ENCODE measurements around the gene GLYR1.

Gene GLYR1

GRCh38 chr16:4801051-4801961, 45.8 kb downstream of the GLYR1 start:
- TF ChIP-seq Cebpa-rat (IDR thresholded peaks at IDR 0.05): no peak
- peak overlapping the region; percentile 69 to 97 (median 85) for H3K4me3 ChIP-seq
- H3K27ac ChIP-seq: peak overlapping the region in 10 of 11 experiments; percentile 23 to 89 (median 81); a peak in 19 of 22 replicates
- H4K20me1 ChIP-seq: peaks cover 0 to 18% (median 5%) of the 10 kb centered on the region in 11 experiments; a peak in 7 of 22 replicates
- H3K36me3 ChIP-seq: peaks cover 32 to 60% (median 53%) of the 10 kb centered on the region in 11 experiments
- H3K4me2 ChIP-seq: peak overlapping the region; percentile 95 to 100 (median 97)
- H3K9me3 ChIP-seq (replicated peaks in 1 of 11): no peaks in the 10 kb centered on the region
- peak overlapping the region; percentile 72 to 86 (median 79) for H3K9ac ChIP-seq
- H3K4me1 ChIP-seq: peaks cover 31 to 56% (median 47%) of the 10 kb centered on the region in 10 experiments
- H3K27me3 ChIP-seq: no peaks in the 10 kb centered on the region

GRCh38 chr16:4800290-4801041, 46.6 kb downstream of the GLYR1 start:
- TF ChIP-seq Cebpa-rat (IDR thresholded peaks at IDR 0.05): peak in 5 of 11 experiments; percentile 31 to 84 (median 75); a peak in 9 of 22 replicates
- Histone ChIP-seq H3K9ac (peak overlapping the region; percentile 72 to 86 (median 79); a peak in 20 of 22 replicates), H3K4me3 (peak overlapping the region; percentile 69 to 97 (median 85)), H3K27ac (peak overlapping the region in 10 of 11 experiments; percentile 36 to 89 (median 81); a peak in 21 of 22 replicates), H3K36me3 (peaks cover 24 to 60% (median 45%) of the 10 kb centered on the region in 11 experiments), H3K4me1 (peaks cover 31 to 64% (median 50%) of the 10 kb centered on the region in 10 experiments), H3K4me2 (peak overlapping the region; percentile 95 to 100 (median 97)), H3K27me3 (no peaks in the 10 kb centered on the region), H3K9me3 (replicated peaks in 1 of 11) (no peaks in the 10 kb centered on the region), H4K20me1 (peaks cover 0 to 21% (median 5%) of the 10 kb centered on the region in 11 experiments; a peak in 7 of 22 replicates)

- Histone ChIP-seq H3K36me3 (peaks cover 12 to 50% (median 33%) of the 10 kb centered on the region in 11 experiments), H3K27ac (peak overlapping the region in 9 of 11 experiments; percentile 62 to 89 (median 81); a peak in 17 of 22 replicates), H4K20me1 (peaks cover 0 to 19% (median 5%) of the 10 kb centered on the region in 11 experiments; a peak in 7 of 22 replicates), H3K27me3 (no peaks in the 10 kb centered on the region), H3K9me3 (replicated peaks in 1 of 11) (no peaks in the 10 kb centered on the region), H3K9ac (peak overlapping the region in 8 of 11 experiments; percentile 72 to 86 (median 81); a peak in 16 of 22 replicates), H3K4me1 (peaks cover 31 to 64% (median 46%) of the 10 kb centered on the region in 10 experiments), H3K4me3 (peak overlapping the region in 5 of 10 experiments; percentile 72 to 97 (median 87); a peak in 6 of 20 replicates), H3K4me2 (peak overlapping the region in 10 of 11 experiments; percentile 95 to 100 (median 97); a peak in 19 of 22 replicates)
- no peak for TF ChIP-seq Cebpa-rat (IDR thresholded peaks at IDR 0.05)
Observed at GRCh38 chr16:4799171-4799855, 47.8 kb downstream of the GLYR1 start.

GRCh38 chr16:4798456-4798855, 48.6 kb downstream of the GLYR1 start:
- no peak overlapping the region for H3K4me3 ChIP-seq
- no peak overlapping the region for H3K9ac ChIP-seq
- no peaks in the 10 kb centered on the region for H3K9me3 ChIP-seq (replicated peaks in 1 of 11)
- H3K4me2 ChIP-seq: peak overlapping the region in 2 of 11 experiments; percentile 97 to 100; a peak in 2 of 22 replicates
- H3K27ac ChIP-seq: peak overlapping the region in 3 of 11 experiments; percentile 83 to 89 (median 89); a peak in 4 of 22 replicates
- no peak for TF ChIP-seq Cebpa-rat (IDR thresholded peaks at IDR 0.05)
- H3K27me3 ChIP-seq: no peaks in the 10 kb centered on the region
- H3K4me1 ChIP-seq: peaks cover 27 to 57% (median 38%) of the 10 kb centered on the region in 10 experiments
- H4K20me1 ChIP-seq: peaks cover 0 to 10% (median 0%) of the 10 kb centered on the region in 11 experiments; a peak in 1 of 22 replicates
- H3K36me3 ChIP-seq: peaks cover 7 to 42% (median 26%) of the 10 kb centered on the region in 11 experiments; a peak in 20 of 22 replicates

- H4K20me1 ChIP-seq: peaks cover 0 to 10% (median 0%) of the 10 kb centered on the region in 11 experiments; a peak in 1 of 22 replicates
- peaks cover 7 to 42% (median 26%) of the 10 kb centered on the region in 11 experiments; a peak in 20 of 22 replicates for H3K36me3 ChIP-seq
- H3K4me1 ChIP-seq: peaks cover 22 to 53% (median 33%) of the 10 kb centered on the region in 10 experiments
- peak overlapping the region in 3 of 11 experiments; percentile 28 to 89 (median 34); a peak in 4 of 22 replicates for H3K27ac ChIP-seq
- H3K9ac ChIP-seq: no peak overlapping the region
- no peak overlapping the region for H3K4me2 ChIP-seq
- H3K27me3 ChIP-seq: no peaks in the 10 kb centered on the region
- H3K9me3 ChIP-seq (replicated peaks in 1 of 11): no peaks in the 10 kb centered on the region
- TF ChIP-seq Cebpa-rat (IDR thresholded peaks at IDR 0.05): no peak
- H3K4me3 ChIP-seq: no peak overlapping the region
Observed at GRCh38 chr16:4797805-4798252, 49.3 kb downstream of the GLYR1 start.

- Histone ChIP-seq H3K9me3 (replicated peaks in 1 of 11) (no peaks in the 10 kb centered on the region), H3K4me3 (no peak overlapping the region), H4K20me1 (peaks cover 0 to 10% (median 0%) of the 10 kb centered on the region in 11 experiments; a peak in 1 of 22 replicates), H3K4me2 (no peak overlapping the region), H3K27ac (peak overlapping the region in 6 of 11 experiments; percentile 23 to 89 (median 33); a peak in 9 of 22 replicates), H3K9ac (no peak overlapping the region), H3K36me3 (peaks cover 7 to 42% (median 26%) of the 10 kb centered on the region in 11 experiments; a peak in 20 of 22 replicates), H3K4me1 (peaks cover 22 to 53% (median 33%) of the 10 kb centered on the region in 10 experiments), H3K27me3 (no peaks in the 10 kb centered on the region)
- no peak for TF ChIP-seq Cebpa-rat (IDR thresholded peaks at IDR 0.05)
Observed at GRCh38 chr16:4796982-4797804, 49.9 kb downstream of the GLYR1 start.

GRCh38 chr16:4795828-4796572, 51.1 kb downstream of the GLYR1 start:
- Histone ChIP-seq H3K9ac (no peak overlapping the region), H3K36me3 (peaks cover 7 to 42% (median 26%) of the 10 kb centered on the region in 11 experiments; a peak in 20 of 22 replicates), H3K27me3 (no peaks in the 10 kb centered on the region), H3K9me3 (replicated peaks in 1 of 11) (no peaks in the 10 kb centered on the region), H3K4me2 (no peak overlapping the region), H3K27ac (no peak overlapping the region), H3K4me1 (peaks cover 16 to 52% (median 33%) of the 10 kb centered on the region in 10 experiments), H3K4me3 (no peak overlapping the region), H4K20me1 (peaks cover 0 to 10% (median 0%) of the 10 kb centered on the region in 11 experiments; a peak in 1 of 22 replicates)
- TF ChIP-seq Cebpa-rat (IDR thresholded peaks at IDR 0.05): no peak
